Vagina (tissue), 2 donors: Measurements from ENCODE around the gene RRP12.

Experiments used
- POLR2A ChIP-seq, 2 donors: fragments of 450-650 bp; IDR thresholded peaks; one replicate each; pipeline ENCODE4 v1.6.1; 2017; ENCODE audit warnings: antibody characterized with exemption in 2 of 2, mild to moderate bottlenecking in 2 of 2, moderate library complexity in 2 of 2
- POLR2AphosphoS5 ChIP-seq, 2 donors: sonication (generic); formaldehyde crosslinking; IDR thresholded peaks; one replicate each; pipeline ENCODE4 v1.9.0; 2017; ENCODE audit warnings: antibody characterized with exemption in 2 of 2, mild to moderate bottlenecking in 2 of 2, low read depth in 1 of 2; ENCODE audit not compliant: insufficient read depth in 1 of 2
- TF ChIP-seq, protein P1 (sequence below), 3 experiments: fragments of 450-650 bp in 2 of 3; fragments of 200-600 bp in 1 of 3; sonication (generic) in 1 of 3; IDR thresholded peaks; one replicate each; pipeline ENCODE4 v1.5.1; 2017 to 2019; ENCODE audit warnings: antibody characterized with exemption in 3 of 3, mild to moderate bottlenecking in 2 of 3, moderate library complexity in 2 of 3

DNA sequence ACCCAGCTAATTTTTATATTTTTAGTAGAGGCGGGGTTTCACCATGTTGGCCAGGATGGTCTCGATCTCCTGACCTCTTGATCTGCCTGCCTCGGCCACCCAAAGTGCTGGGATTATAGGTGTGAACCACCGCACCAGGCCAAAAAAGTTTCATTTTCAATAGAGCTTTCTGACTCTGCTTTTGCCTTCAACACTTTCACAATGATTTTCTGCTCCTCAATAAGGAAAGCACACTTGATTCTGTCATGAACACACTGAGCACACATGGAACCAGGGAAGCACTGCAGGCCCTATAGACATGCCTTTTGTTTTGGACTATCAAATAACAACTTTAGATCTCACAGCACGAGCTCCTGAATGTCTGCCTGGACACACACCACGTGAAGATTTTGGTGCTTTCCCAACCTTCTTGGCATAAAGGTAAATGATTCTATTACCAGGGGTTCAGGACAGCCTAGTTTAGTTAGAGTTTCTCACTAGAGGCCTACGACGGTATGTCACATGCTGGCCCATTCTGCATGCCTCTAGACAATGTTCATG is 8.0 kb downstream of the RRP12 start:
- TF ChIP-seq, protein P1, sequence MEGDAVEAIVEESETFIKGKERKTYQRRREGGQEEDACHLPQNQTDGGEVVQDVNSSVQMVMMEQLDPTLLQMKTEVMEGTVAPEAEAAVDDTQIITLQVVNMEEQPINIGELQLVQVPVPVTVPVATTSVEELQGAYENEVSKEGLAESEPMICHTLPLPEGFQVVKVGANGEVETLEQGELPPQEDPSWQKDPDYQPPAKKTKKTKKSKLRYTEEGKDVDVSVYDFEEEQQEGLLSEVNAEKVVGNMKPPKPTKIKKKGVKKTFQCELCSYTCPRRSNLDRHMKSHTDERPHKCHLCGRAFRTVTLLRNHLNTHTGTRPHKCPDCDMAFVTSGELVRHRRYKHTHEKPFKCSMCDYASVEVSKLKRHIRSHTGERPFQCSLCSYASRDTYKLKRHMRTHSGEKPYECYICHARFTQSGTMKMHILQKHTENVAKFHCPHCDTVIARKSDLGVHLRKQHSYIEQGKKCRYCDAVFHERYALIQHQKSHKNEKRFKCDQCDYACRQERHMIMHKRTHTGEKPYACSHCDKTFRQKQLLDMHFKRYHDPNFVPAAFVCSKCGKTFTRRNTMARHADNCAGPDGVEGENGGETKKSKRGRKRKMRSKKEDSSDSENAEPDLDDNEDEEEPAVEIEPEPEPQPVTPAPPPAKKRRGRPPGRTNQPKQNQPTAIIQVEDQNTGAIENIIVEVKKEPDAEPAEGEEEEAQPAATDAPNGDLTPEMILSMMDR (IDR thresholded peaks at IDR 0.05): no peak
- TF ChIP-seq POLR2A (IDR thresholded peaks at IDR 0.05) (no peak), POLR2AphosphoS5 (IDR thresholded peaks at IDR 0.05; ENCODE audit: insufficient read depth in 1 of 2, low read depth in 1 of 2) (no peak)
